CD14-positive monocyte (primary cell): ENCODE results near the gene NDUFS2. TPM values are rescaled to one million over a fixed set of nuclear protein-coding genes. Genes with fewer than 3 reads are reported as not detected.
A peak's percentile ranks its signal among the peaks of the same experiment; 100 is the strongest.

Experiments
- DNase-seq, 3 donors: peaks; one replicate each; pipeline ENCODE4 v3.0.0-alpha.2; 2011 to 2022
- H2AFZ ChIP-seq: 2 replicates; pipeline ENCODE4 v1.6.0; 2012; ENCODE audit warnings: mild to moderate bottlenecking, low read depth, low read length, inconsistent platforms; ENCODE audit not compliant: insufficient read depth, poor library complexity, severe bottlenecking
- H3K27ac ChIP-seq, 2 donors: 1 replicate in 1 of 2; 2 replicates in 1 of 2; pipeline ENCODE4 v1.5.1; 2012 to 2013; ENCODE audit warnings: low read length in 2 of 2, control low read depth in 1 of 2, inconsistent platforms in 1 of 2, low read depth in 1 of 2, mild to moderate bottlenecking in 1 of 2
- H3K27me3 ChIP-seq, 2 donors: one replicate each; pipeline versions ENCODE4 v1.6.0 to v1.6.1; 2011 to 2013; ENCODE audit warnings: low read length in 2 of 2; ENCODE audit not compliant: control insufficient read depth in 2 of 2, insufficient read depth in 2 of 2
- H3K36me3 ChIP-seq, 2 donors: replicated peaks in 1 of 2; 1 replicate in 1 of 2; 2 replicates in 1 of 2; pipeline versions ENCODE4 v1.5.1 to v1.6.1; 2012 to 2013; ENCODE audit warnings: low read length in 2 of 2, control low read depth in 1 of 2, inconsistent platforms in 1 of 2, mild to moderate bottlenecking in 1 of 2; ENCODE audit not compliant: insufficient read depth in 2 of 2, control insufficient read depth in 1 of 2
- H3K4me1 ChIP-seq, 2 donors: 1 replicate in 1 of 2; 2 replicates in 1 of 2; pipeline versions ENCODE4 v1.5.1 to v1.6.1; 2012 to 2013; ENCODE audit warnings: low read length in 2 of 2, control low read depth in 1 of 2, inconsistent platforms in 1 of 2, mild to moderate bottlenecking in 1 of 2, moderate library complexity in 1 of 2; ENCODE audit not compliant: insufficient read depth in 2 of 2, control insufficient read depth in 1 of 2
- H3K4me2 ChIP-seq: replicated peaks from 2 replicates; pipeline ENCODE3; 2012; ENCODE audit warnings: low read length, moderate library complexity, mild to moderate bottlenecking; ENCODE audit not compliant: poor library complexity, severe bottlenecking; ENCODE audit errors: extremely low read depth
- H3K4me3 ChIP-seq, 3 experiments: fragments of 200-600 bp in 1 of 3; sonication (generic) in 1 of 3; replicated peaks in 1 of 3; 1 replicate in 2 of 3; 2 replicates in 1 of 3; pipeline ENCODE4 v1.5.1; 2011 to 2013; ENCODE audit warnings: low read length in 3 of 3, mild to moderate bottlenecking in 3 of 3, control low read depth in 2 of 3, low read depth in 2 of 3, inconsistent platforms in 1 of 3, moderate library complexity in 1 of 3
- H3K79me2 ChIP-seq: 2 replicates; pipeline ENCODE4 v1.6.0; 2012; ENCODE audit warnings: mild to moderate bottlenecking, control low read depth, inconsistent platforms, low read length, moderate library complexity; ENCODE audit not compliant: insufficient read depth
- H3K9ac ChIP-seq: 2 replicates; pipeline ENCODE4 v1.6.0; 2017; ENCODE audit warnings: low read length, mild to moderate bottlenecking; ENCODE audit not compliant: insufficient read depth, poor library complexity, severe bottlenecking
- H3K9me3 ChIP-seq, 2 donors: replicated peaks in 1 of 2; 1 replicate in 1 of 2; 2 replicates in 1 of 2; pipeline versions ENCODE4 v1.5.1 to v1.6.1; 2012 to 2013; ENCODE audit warnings: low read length in 2 of 2, control low read depth in 1 of 2; ENCODE audit not compliant: control insufficient read depth in 1 of 2, insufficient read depth in 1 of 2
- H4K20me1 ChIP-seq: 2 replicates; pipeline ENCODE4 v1.6.0; 2012; ENCODE audit warnings: mild to moderate bottlenecking, low read length, control low read depth, moderate library complexity; ENCODE audit not compliant: insufficient read depth
- H3K27ac Mint-ChIP-seq, 7 donors: one replicate each; pipeline ENCODE4 v1.8.0; 2020; ENCODE audit warnings: mild to moderate bottlenecking in 7 of 7, mixed read lengths in 7 of 7, moderate library complexity in 6 of 7, inconsistent platforms in 2 of 7
- H3K27me3 Mint-ChIP-seq, 3 donors: one replicate each; pipeline ENCODE4 v1.8.0; 2021 to 2022; ENCODE audit warnings: low read depth in 3 of 3, mild to moderate bottlenecking in 3 of 3, mixed read lengths in 3 of 3, moderate library complexity in 3 of 3, inconsistent platforms in 1 of 3
- H3K36me3 Mint-ChIP-seq, 2 donors: one replicate each; pipeline ENCODE4 v1.8.0; 2020; ENCODE audit warnings: mixed read lengths in 2 of 2, inconsistent platforms in 1 of 2, mild to moderate bottlenecking in 1 of 2
- H3K4me1 Mint-ChIP-seq: one replicate; pipeline ENCODE4 v1.8.0; 2020; ENCODE audit warnings: mild to moderate bottlenecking, mixed read lengths
- H3K4me3 Mint-ChIP-seq, 2 donors: one replicate each; pipeline ENCODE4 v1.8.0; 2020; ENCODE audit warnings: mild to moderate bottlenecking in 2 of 2, mixed read lengths in 2 of 2, moderate library complexity in 1 of 2
- H3K9me3 Mint-ChIP-seq, 7 donors: one replicate each; pipeline ENCODE4 v1.8.0; 2020 to 2022; ENCODE audit warnings: mixed read lengths in 7 of 7, mild to moderate bottlenecking in 6 of 7, moderate library complexity in 6 of 7, inconsistent platforms in 2 of 7
- WGBS: methylation state at CpG from one replicate; pipeline ENCODE4 v1.1.5; 2013; ENCODE audit warnings: missing lambda C conversion rate; ENCODE audit not compliant: insufficient coverage; 5-methylcytosine and 5-hydroxymethylcytosine counted together
- intact Hi-C, 2 donors: fragments of 100-400 bp; cut with micrococcal nuclease; formaldehyde crosslinking; loops; one replicate each; pipeline versions ENCODE4 v1.15.0 to v1.15.1; 2023
- polyA plus RNA-seq, 3 donors: library from polyadenylated mRNA; depleted of rRNA in 1 of 3; unstranded in 2 of 3; stranded (reverse) in 1 of 3; fragments of 300-500 nt in 2 of 3; fragments of >200 nt in 1 of 3; fragmentation: Illumina TruSeq in 2 of 3; gene quantifications; 1 replicate in 2 of 3; 2 replicates in 1 of 3; pipeline ENCODE4 v1.2.3, GENCODE V29; 2012 to 2021
- TF ChIP-seq, protein P1 (sequence below): fragments of 200-600 bp; IDR thresholded peaks from one replicate; pipeline ENCODE4 v1.8.0; 2022; ENCODE audit warnings: antibody characterized with exemption, mild to moderate bottlenecking

Gene NDUFS2
- polyA plus RNA-seq, 3 donors, result 87.5 to 119 (median 101) TPM

DNA sequence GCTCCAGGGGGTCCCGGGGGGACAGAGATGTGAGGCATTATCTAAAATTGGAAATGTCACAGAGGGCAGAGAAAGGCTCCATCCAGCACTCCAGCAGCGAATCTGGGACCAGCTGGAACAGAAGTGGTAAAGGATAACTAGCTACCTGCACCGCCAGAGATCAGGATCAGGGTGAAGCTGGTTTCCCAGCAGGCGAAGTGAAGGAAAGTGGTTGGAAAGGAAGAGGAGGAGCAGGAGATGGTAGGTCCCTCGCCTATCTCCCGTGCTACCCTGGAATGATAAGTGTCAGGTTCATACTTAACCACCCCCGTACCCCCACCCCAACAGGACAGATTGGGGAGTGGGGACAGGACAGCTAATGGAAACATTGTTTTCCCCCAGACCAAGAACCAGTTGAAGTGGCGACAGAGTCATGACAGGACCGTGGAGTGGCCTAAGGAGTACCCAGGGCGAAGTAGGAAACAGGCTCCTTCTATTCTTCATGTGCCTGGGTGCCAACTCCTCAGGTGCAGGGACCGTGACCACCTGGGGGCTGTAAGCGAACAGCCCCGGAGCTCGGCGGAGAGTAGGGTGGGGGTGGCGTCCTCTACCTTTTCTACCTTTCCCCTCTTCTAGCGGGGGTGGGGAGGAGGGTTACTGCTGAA is 25.6 kb upstream of the NDUFS2 start:
- Histone ChIP-seq H3K27me3 (no peaks in the 10 kb centered on the region), H2AFZ (peak overlapping the region; percentile 94), H3K79me2 (peaks cover 19% of the 10 kb centered on the region), H4K20me1 (no peaks in the 10 kb centered on the region), H3K9me3 (no peaks in the 10 kb centered on the region), H3K36me3 (peaks cover 41 to 44% of the 10 kb centered on the region in 2 donors), H3K4me1 (peaks cover 31 to 37% of the 10 kb centered on the region in 2 donors), H3K27ac (peak overlapping the region; percentile 71 to 90), H3K4me3 (peak overlapping the region; percentile 66 to 95 (median 78)), H3K9ac (peak overlapping the region; percentile 83), H3K4me2 (peak overlapping the region; percentile 93)
- intact Hi-C loops, result no loop called here
- Mint-ChIP-seq H3K27me3 (no peaks in the 10 kb centered on the region), H3K36me3 (peaks cover 42 to 47% of the 10 kb centered on the region in 2 donors), H3K4me3 (peak overlapping the region; percentile 99 to 100), H3K27ac (peak overlapping the region; percentile 95 to 100 (median 99)), H3K4me1 (peaks cover 35% of the 10 kb centered on the region), H3K9me3 (no peaks in the 10 kb centered on the region)
- no peak for DNase-seq
- 52% methylated on average over 6 of the region's 17 CpGs for WGBS
- TF ChIP-seq, protein P1, sequence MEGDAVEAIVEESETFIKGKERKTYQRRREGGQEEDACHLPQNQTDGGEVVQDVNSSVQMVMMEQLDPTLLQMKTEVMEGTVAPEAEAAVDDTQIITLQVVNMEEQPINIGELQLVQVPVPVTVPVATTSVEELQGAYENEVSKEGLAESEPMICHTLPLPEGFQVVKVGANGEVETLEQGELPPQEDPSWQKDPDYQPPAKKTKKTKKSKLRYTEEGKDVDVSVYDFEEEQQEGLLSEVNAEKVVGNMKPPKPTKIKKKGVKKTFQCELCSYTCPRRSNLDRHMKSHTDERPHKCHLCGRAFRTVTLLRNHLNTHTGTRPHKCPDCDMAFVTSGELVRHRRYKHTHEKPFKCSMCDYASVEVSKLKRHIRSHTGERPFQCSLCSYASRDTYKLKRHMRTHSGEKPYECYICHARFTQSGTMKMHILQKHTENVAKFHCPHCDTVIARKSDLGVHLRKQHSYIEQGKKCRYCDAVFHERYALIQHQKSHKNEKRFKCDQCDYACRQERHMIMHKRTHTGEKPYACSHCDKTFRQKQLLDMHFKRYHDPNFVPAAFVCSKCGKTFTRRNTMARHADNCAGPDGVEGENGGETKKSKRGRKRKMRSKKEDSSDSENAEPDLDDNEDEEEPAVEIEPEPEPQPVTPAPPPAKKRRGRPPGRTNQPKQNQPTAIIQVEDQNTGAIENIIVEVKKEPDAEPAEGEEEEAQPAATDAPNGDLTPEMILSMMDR, result no peak

DNA sequence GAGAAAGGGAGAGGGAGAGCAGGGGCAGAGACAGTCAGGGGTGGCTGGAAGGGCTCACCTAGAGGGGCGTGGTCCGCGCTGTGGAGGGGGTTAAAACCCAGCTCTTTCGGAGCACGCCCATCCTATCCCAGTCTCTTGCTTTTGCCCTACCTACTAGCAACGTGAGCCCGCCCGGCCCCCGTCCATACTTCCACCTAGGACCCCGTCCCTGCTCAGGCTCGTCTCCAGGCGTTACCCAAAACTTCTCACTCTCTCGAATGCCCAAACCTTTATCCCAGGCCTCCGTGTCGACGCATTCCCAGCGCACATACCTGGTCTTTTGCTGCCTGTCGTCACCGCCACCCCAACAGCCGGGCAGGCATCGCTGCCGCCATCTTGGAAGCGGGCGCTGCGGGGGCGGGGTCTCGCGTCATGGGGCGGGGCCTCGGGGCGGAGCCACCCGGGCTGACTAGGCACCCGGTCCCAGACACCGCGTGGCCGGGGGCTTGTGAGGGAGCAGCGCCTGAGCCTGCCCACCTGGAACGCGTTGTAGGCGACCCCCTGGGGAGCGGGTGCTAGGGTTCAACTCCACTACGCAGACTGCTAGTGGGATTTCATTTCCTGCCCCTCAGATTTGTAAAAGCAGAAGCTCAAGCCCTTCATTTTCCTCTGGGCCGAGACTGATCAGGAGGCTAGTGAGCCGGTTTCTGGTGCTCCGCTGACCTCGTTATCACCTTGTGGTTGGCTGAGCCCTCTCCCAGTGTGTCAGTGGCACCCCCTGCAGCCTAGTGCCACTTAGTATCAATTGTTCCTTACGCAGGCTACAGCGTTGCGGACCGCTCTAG is 24.8 kb upstream of the NDUFS2 start, which contains the start of gene B4GALT3:
Gene B4GALT3 (minus strand): TSS at position 396 of the 824 bp plus-strand sequence. CDS start 1,447 bp downstream, outside the sequence.
- H3K9ac ChIP-seq, result peak within 1 kb of the TSS; percentile 83
- Mint-ChIP-seq H3K27me3 (no peaks in the 10 kb centered on the region), H3K36me3 (peaks cover 34 to 39% of the 10 kb centered on the region in 2 donors), H3K27ac (peak within 1 kb of the TSS; percentile 95 to 100 (median 99)), H3K4me3 (peak within 1 kb of the TSS; percentile 99 to 100), H3K9me3 (no peaks in the 10 kb centered on the region), H3K4me1 (peaks cover 42% of the 10 kb centered on the region)
- peak; percentile 75 to 77 (median 75) for DNase-seq
- H3K27me3 ChIP-seq, result no peaks in the 10 kb centered on the region
- H3K9me3 ChIP-seq, result no peaks in the 10 kb centered on the region
- peak within 1 kb of the TSS; percentile 71 to 90 for H3K27ac ChIP-seq
- H3K4me1 ChIP-seq, result peaks cover 38 to 44% of the 10 kb centered on the region in 2 donors
- WGBS, result 6% methylated on average over 42 of the region's 50 CpGs
- peak within 1 kb of the TSS; percentile 66 to 95 (median 78) for H3K4me3 ChIP-seq
- TF ChIP-seq, protein P1, result peak; percentile 19
- H2AFZ ChIP-seq, result peak within 1 kb of the TSS; percentile 94
- peaks cover 34 to 36% of the 10 kb centered on the region in 2 donors for H3K36me3 ChIP-seq
- intact Hi-C loops, result no loop called here
- peak within 1 kb of the TSS; percentile 93 for H3K4me2 ChIP-seq
- no peaks in the 10 kb centered on the region for H4K20me1 ChIP-seq
- peaks cover 19% of the 10 kb centered on the region for H3K79me2 ChIP-seq
